GM19239 (cell line): Measurements from ENCODE around the gene ENO3.
"Not testable (repeated sequence)": the region's sequence is repeated elsewhere in the genome, so short reads cannot be mapped to it uniquely, and the experiment has no call there.

Source experiments
- DNase-seq: peaks from one replicate; pipeline ENCODE4 v3.0.0; 2011; ENCODE audit warnings: low spot score; ENCODE audit not compliant: insufficient read length
- FAIRE-seq: peaks from 2 replicates; lab custom pipeline; 2011; peaks lifted over from hg19 to GRCh38; lab: Jason Lieb, UNC

Gene ENO3

GRCh38 chr17:4950746-4951204, at the start of gene ENO3:
Gene ENO3 (plus strand): TSS chr17:4951119. CDS start chr17:4951830, 711 bp downstream.
- FAIRE-seq, result no peak
- no peak for DNase-seq

GRCh38 chr17:4901648-4902344, 49.1 kb upstream of the ENO3 start:
- DNase-seq (no peak), FAIRE-seq (no peak)

- no peak for DNase-seq
- FAIRE-seq, result no peak
These were observed 48.4 kb upstream of the ENO3 start for GRCh38 chr17:4902540-4902939.

- FAIRE-seq, result peak; percentile 95
- DNase-seq, result no peak
These were observed 47.7 kb upstream of the ENO3 start, which contains the start of gene CHRNE for GRCh38 chr17:4903051-4903818. Gene CHRNE (minus strand): TSS chr17:4903098. CDS start chr17:4903063, 35 bp downstream.

- not testable (repeated sequence) for FAIRE-seq, DNase-seq
These were observed 44.3 kb upstream of the ENO3 start for GRCh38 chr17:4906642-4907041.

- DNase-seq (no peak), FAIRE-seq (no peak)
These were observed 42.6 kb upstream of the ENO3 start for GRCh38 chr17:4908301-4908700.

- FAIRE-seq, result peak; percentile 83
These were observed 42.0 kb upstream of the ENO3 start for GRCh38 chr17:4908711-4909496.

GRCh38 chr17:4913994-4914393, 36.9 kb upstream of the ENO3 start:
- FAIRE-seq, result no peak

More at GRCh38 chr17:4908711-4909496, 42.0 kb upstream of the ENO3 start:
- peak; percentile 75 for DNase-seq

GRCh38 chr17:4914551-4914950, 36.4 kb upstream of the ENO3 start:
- not testable (repeated sequence) for FAIRE-seq, DNase-seq

More at GRCh38 chr17:4913994-4914393, 36.9 kb upstream of the ENO3 start:
- no peak for DNase-seq

- DNase-seq (no peak), FAIRE-seq (no peak)
These were observed 31.3 kb upstream of the ENO3 start for GRCh38 chr17:4919511-4920047.

- FAIRE-seq (no peak), DNase-seq (no peak)
These were observed 30.4 kb upstream of the ENO3 start for GRCh38 chr17:4920351-4921048.

- DNase-seq (no peak), FAIRE-seq (no peak)
These were observed 29.6 kb upstream of the ENO3 start for GRCh38 chr17:4921320-4921719.

- DNase-seq, FAIRE-seq: not testable (repeated sequence)
These were observed 24.2 kb upstream of the ENO3 start for GRCh38 chr17:4926577-4927335.

- FAIRE-seq, result no peak
- no peak for DNase-seq
These were observed 22.0 kb upstream of the ENO3 start for GRCh38 chr17:4928881-4929280.

GRCh38 chr17:4931963-4932362, 19.0 kb upstream of the ENO3 start, which contains the start of gene GP1BA:
Gene GP1BA (plus strand): TSS chr17:4932277. CDS start chr17:4932605, 328 bp downstream.
- DNase-seq, result no peak
- peak; percentile 33 for FAIRE-seq

- no peak for DNase-seq
- no peak for FAIRE-seq
These were observed 18.2 kb upstream of the ENO3 start for GRCh38 chr17:4932756-4933155.

- FAIRE-seq (no peak), DNase-seq (no peak)
These were observed 17.3 kb upstream of the ENO3 start for GRCh38 chr17:4933646-4934045.

- peak; percentile 65 for FAIRE-seq
- peak; percentile 46 for DNase-seq
These were observed 16.5 kb upstream of the ENO3 start for GRCh38 chr17:4934173-4934979.
